WTC11 (cell line): ENCODE results near the gene PSMB2. TPM values are rescaled to one million over a fixed set of nuclear protein-coding genes. Genes with fewer than 3 reads are reported as not detected.

Experiments used
- ATAC-seq: fragments of 200-7000 bp; cut with Tn5 transposase; 2 replicates; pipeline ENCODE4 v1.10.0; 2021; ENCODE audit warnings: mild to moderate bottlenecking, moderate library complexity
- CTCF ChIA-PET: fragments of 300-600 bp; sonication (Branson Sonifier 250); formaldehyde crosslinking; loops from one replicate; lab custom pipeline; 2021; ENCODE audit warnings: antibody characterized with exemption; lab: Charles Lee
- POLR2A ChIA-PET: fragments of 350-600 bp; sonication (Branson Sonifier 250); formaldehyde crosslinking; loops from one replicate; lab custom pipeline; 2021; ENCODE audit warnings: antibody characterized with exemption; lab: Charles Lee
- DNase-seq: peaks from one replicate; pipeline ENCODE4 v3.0.0; 2021; ENCODE audit warnings: low spot score
- H3K27ac Mint-ChIP-seq: 2 replicates; pipeline ENCODE4 v1.8.0; 2021; ENCODE audit warnings: mixed read lengths
- H3K27me3 Mint-ChIP-seq: 2 replicates; pipeline ENCODE4 v1.8.0; 2021; ENCODE audit warnings: low read depth, mild to moderate bottlenecking, moderate library complexity, mixed read lengths
- H3K36me3 Mint-ChIP-seq: 2 replicates; pipeline ENCODE4 v1.8.0; 2021; ENCODE audit warnings: mixed read lengths
- H3K4me1 Mint-ChIP-seq: 2 replicates; pipeline ENCODE4 v1.8.0; 2022; ENCODE audit warnings: mixed read lengths
- H3K4me3 Mint-ChIP-seq: 2 replicates; pipeline ENCODE4 v1.8.0; 2021; ENCODE audit warnings: mild to moderate bottlenecking, moderate library complexity, mixed read lengths
- H3K9me3 Mint-ChIP-seq: 2 replicates; pipeline ENCODE4 v1.8.0; 2021; ENCODE audit warnings: mixed read lengths
- ATF2 ChIP-seq: sonication (generic); formaldehyde crosslinking; IDR thresholded peaks from 2 replicates; pipeline ENCODE4 v1.8.1; 2022; ENCODE audit warnings: low read depth, missing genetic modification reagents, borderline replicate concordance
- ATF6 ChIP-seq: sonication (generic); formaldehyde crosslinking; IDR thresholded peaks from 2 replicates; pipeline ENCODE4 v1.8.1; 2023; ENCODE audit warnings: mild to moderate bottlenecking, missing genetic modification reagents
- CBFB ChIP-seq: sonication (generic); formaldehyde crosslinking; IDR thresholded peaks from 2 replicates; pipeline ENCODE4 v1.8.1; 2022; ENCODE audit warnings: mild to moderate bottlenecking, low read depth, missing genetic modification reagents
- CREB1 ChIP-seq: sonication (generic); formaldehyde crosslinking; IDR thresholded peaks from 2 replicates; pipeline ENCODE4 v1.8.0; 2023; ENCODE audit warnings: mild to moderate bottlenecking, missing genetic modification reagents
- E2F4 ChIP-seq: sonication (generic); formaldehyde crosslinking; IDR thresholded peaks from 2 replicates; pipeline ENCODE4 v1.8.1; 2022; ENCODE audit warnings: low read depth, mild to moderate bottlenecking, moderate library complexity, missing genetic modification reagents, borderline replicate concordance
- ERG ChIP-seq: fragments of 250-450 bp; sonication (Bioruptor Pico); IDR thresholded peaks from 2 replicates; pipeline ENCODE4 v1.8.0; 2021; ENCODE audit warnings: mild to moderate bottlenecking
- FOXJ3 ChIP-seq: sonication (generic); formaldehyde crosslinking; IDR thresholded peaks from 2 replicates; pipeline ENCODE4 v1.9.0; 2021; ENCODE audit warnings: missing genetic modification reagents, mild to moderate bottlenecking, borderline replicate concordance
- FOXK1 ChIP-seq: sonication (generic); formaldehyde crosslinking; IDR thresholded peaks from 2 replicates; pipeline ENCODE4 v1.8.0; 2022; ENCODE audit warnings: mild to moderate bottlenecking, moderate library complexity, missing genetic modification reagents
- GABPB1 ChIP-seq: sonication (generic); formaldehyde crosslinking; IDR thresholded peaks from 2 replicates; pipeline ENCODE4 v1.8.1; 2023; ENCODE audit warnings: mild to moderate bottlenecking, missing genetic modification reagents
- HMGXB4 ChIP-seq: sonication (generic); formaldehyde crosslinking; IDR thresholded peaks from 2 replicates; pipeline ENCODE4 v1.8.1; 2023; ENCODE audit warnings: mild to moderate bottlenecking, moderate library complexity, missing genetic modification reagents
- JUN ChIP-seq: sonication (generic); formaldehyde crosslinking; IDR thresholded peaks from 2 replicates; pipeline ENCODE4 v1.8.0; 2023; ENCODE audit warnings: mild to moderate bottlenecking, missing genetic modification reagents
- MAX ChIP-seq: sonication (generic); formaldehyde crosslinking; IDR thresholded peaks from 2 replicates; pipeline ENCODE4 v1.8.0; 2022; ENCODE audit warnings: mild to moderate bottlenecking, missing genetic modification reagents
- MXD4 ChIP-seq: fragments of 250-450 bp; sonication (Bioruptor Pico); IDR thresholded peaks from 2 replicates; pipeline ENCODE4 v1.8.0; 2021; ENCODE audit warnings: mild to moderate bottlenecking, moderate library complexity, borderline replicate concordance
- NFATC4 ChIP-seq: fragments of 250-450 bp; sonication (Bioruptor Pico); IDR thresholded peaks from 2 replicates; pipeline ENCODE4 v1.9.0; 2021; ENCODE audit warnings: mild to moderate bottlenecking
- NFE2L1 ChIP-seq: sonication (generic); formaldehyde crosslinking; IDR thresholded peaks from 2 replicates; pipeline ENCODE4 v1.8.1; 2023; ENCODE audit warnings: missing genetic modification reagents
- NR3C1 ChIP-seq: sonication (generic); formaldehyde crosslinking; conservative IDR thresholded peaks from 2 replicates; pipeline ENCODE4 v1.8.1; 2023; ENCODE audit warnings: low read depth, mild to moderate bottlenecking, missing genetic modification reagents
- RELA ChIP-seq: sonication (generic); formaldehyde crosslinking; IDR thresholded peaks from 2 replicates; pipeline ENCODE4 v1.8.1; 2022; ENCODE audit warnings: missing genetic modification reagents, mild to moderate bottlenecking, borderline replicate concordance
- SMAD4 ChIP-seq: sonication (generic); formaldehyde crosslinking; IDR thresholded peaks from 2 replicates; pipeline ENCODE4 v1.8.0; 2022; ENCODE audit warnings: mild to moderate bottlenecking, missing genetic modification reagents
- SP1 ChIP-seq: sonication (generic); formaldehyde crosslinking; conservative IDR thresholded peaks from 2 replicates; pipeline ENCODE4 v1.8.1; 2022; ENCODE audit warnings: missing genetic modification reagents
- TEAD1 ChIP-seq: sonication (generic); formaldehyde crosslinking; IDR thresholded peaks from 2 replicates; pipeline ENCODE4 v1.8.0; 2022; ENCODE audit warnings: mild to moderate bottlenecking, missing genetic modification reagents
- USF2 ChIP-seq: sonication (generic); formaldehyde crosslinking; IDR thresholded peaks from 2 replicates; pipeline ENCODE4 v1.8.1; 2023; ENCODE audit warnings: mild to moderate bottlenecking, missing genetic modification reagents, moderate library complexity
- ZBTB21 ChIP-seq: sonication (generic); formaldehyde crosslinking; IDR thresholded peaks from 2 replicates; pipeline ENCODE4 v1.8.1; 2023; ENCODE audit warnings: mild to moderate bottlenecking, missing genetic modification reagents, borderline replicate concordance
- ZMAT4 ChIP-seq: fragments of 250-450 bp; sonication (Bioruptor Pico); IDR thresholded peaks from 2 replicates; pipeline ENCODE4 v1.9.0; 2021; ENCODE audit warnings: mild to moderate bottlenecking
- ZNF121 ChIP-seq: sonication (generic); formaldehyde crosslinking; IDR thresholded peaks from 2 replicates; pipeline ENCODE4 v1.8.0; 2023; ENCODE audit warnings: missing genetic modification reagents
- ZNF263 ChIP-seq: sonication (generic); formaldehyde crosslinking; IDR thresholded peaks from 2 replicates; pipeline ENCODE4 v1.8.1; 2022; ENCODE audit warnings: low read depth, mild to moderate bottlenecking, moderate library complexity, missing genetic modification reagents
- ZNF416 ChIP-seq: fragments of 250-450 bp; sonication (Bioruptor Pico); IDR thresholded peaks from 2 replicates; pipeline ENCODE4 v1.9.0; 2021; ENCODE audit warnings: mild to moderate bottlenecking, inconsistent platforms
- ZNF423 ChIP-seq: fragments of 250-450 bp; sonication (Bioruptor Pico); IDR thresholded peaks from 2 replicates; pipeline ENCODE4 v2.1.2; 2022; ENCODE audit warnings: mild to moderate bottlenecking, moderate library complexity
- ZNF671 ChIP-seq: fragments of 250-450 bp; sonication (Bioruptor Pico); IDR thresholded peaks from 2 replicates; pipeline ENCODE4 v1.8.0; 2021; ENCODE audit warnings: mild to moderate bottlenecking
- total RNA-seq: library from RNA; stranded (reverse); gene quantifications from 3 replicates; pipeline ENCODE4 v1.2.3, GENCODE V29; 2021

The PSMB2 gene
- total RNA-seq, 1 experiment from 2014 or later: 76.7 TPM

GRCh38 chr1:35659589-35659988 lies 18.3 kb upstream of the PSMB2 start (continued):
- TF ChIP-seq ERG (CRISPR knock-in tag) (no peak), HMGXB4 (no peak), FOXJ3 (CRISPR knock-in tag) (no peak), TEAD1 (no peak), ZNF416 (CRISPR knock-in tag) (no peak), ZNF423 (CRISPR knock-in tag) (no peak), E2F4 (no peak)

GRCh38 chr1:35657851-35658250 lies 16.5 kb upstream of the PSMB2 start:
- Mint-ChIP-seq H3K27me3 (peaks cover 17% of the 10 kb centered on the region), H3K36me3 (no peaks in the 10 kb centered on the region)

GRCh38 chr1:35656863-35657232 lies 15.5 kb upstream of the PSMB2 start:
- H3K4me3 Mint-ChIP-seq: no peak overlapping the region
- CTCF ChIA-PET: interaction anchor here (1.3 to 1.5 kb wide), 2 partner anchors 10 to 59 kb away, joined by 4 read pairs; no protein-coding TSS in a partner anchor
- POLR2A ChIA-PET: no interaction called here
- H3K9me3 Mint-ChIP-seq: no peaks in the 10 kb centered on the region
- no peaks in the 10 kb centered on the region for H3K36me3 Mint-ChIP-seq
- no peak for DNase-seq
- no peaks in the 10 kb centered on the region for H3K4me1 Mint-ChIP-seq
- ATAC-seq: no peak
- peaks cover 21% of the 10 kb centered on the region for H3K27me3 Mint-ChIP-seq
- no peak overlapping the region for H3K27ac Mint-ChIP-seq
- TF ChIP-seq RELA (CRISPR knock-in tag): no peak
- no peak for TF ChIP-seq FOXK1 (CRISPR knock-in tag)
- no peak for TF ChIP-seq ATF2 (CRISPR knock-in tag)
- no peak for TF ChIP-seq GABPB1 (CRISPR knock-in tag)
- TF ChIP-seq ZNF263 (CRISPR knock-in tag): no peak
- TF ChIP-seq USF2 (CRISPR knock-in tag): no peak

More at GRCh38 chr1:35657851-35658250, 16.5 kb upstream of the PSMB2 start:
- Mint-ChIP-seq H3K27ac (no peak overlapping the region), H3K4me3 (no peak overlapping the region), H3K9me3 (no peaks in the 10 kb centered on the region), H3K4me1 (no peaks in the 10 kb centered on the region)
- TF ChIP-seq SMAD4 (no peak), ZNF121 (CRISPR knock-in tag) (no peak), RELA (CRISPR knock-in tag) (no peak), JUN (CRISPR knock-in tag) (no peak), MXD4 (CRISPR knock-in tag) (no peak), CREB1 (no peak), ZBTB21 (CRISPR knock-in tag) (no peak), MAX (CRISPR knock-in tag) (no peak), CBFB (CRISPR knock-in tag) (no peak), NFATC4 (CRISPR knock-in tag) (no peak), ZNF671 (CRISPR knock-in tag) (no peak), NR3C1 (CRISPR knock-in tag) (no peak), NFE2L1 (CRISPR knock-in tag) (no peak), ATF6 (CRISPR knock-in tag) (no peak), FOXK1 (CRISPR knock-in tag) (no peak), SP1 (CRISPR knock-in tag) (no peak), ZMAT4 (CRISPR knock-in tag) (no peak)
- ChIA-PET CTCF (interaction anchor here (1.3 to 1.7 kb wide), 3 partner anchors 11 to 93 kb away, joined by 4 to 6 read pairs (median 4); no protein-coding TSS in a partner anchor), POLR2A (no interaction called here)
- DNase-seq (no peak), ATAC-seq (no peak)
